Measurements from ENCODE around the gene DSCAM. TPM values are rescaled to one million over a fixed set of nuclear protein-coding genes. Genes with fewer than 3 reads are reported as not detected.
"Not testable (repeated sequence)": the region's sequence is repeated elsewhere in the genome, so short reads cannot be mapped to it uniquely, and the experiment has no call there.

The DSCAM gene
- total RNA-seq, 1 donor: not detected

- no peak for DNase-seq (ENCODE audit: low read depth)
- no peak overlapping the region for H3K4me3 ChIP-seq (ENCODE audit: low read depth, low read length)
- TF ChIP-seq CTCF (IDR thresholded peaks at IDR 0.05; ENCODE audit: insufficient read depth, low read length): no peak
Observed at GRCh38 chr21:40278345-40278744, 568.6 kb downstream of the DSCAM start.

GRCh38 chr21:40276001-40276400, 571.0 kb downstream of the DSCAM start:
- H3K4me3 ChIP-seq (ENCODE audit: low read depth, low read length): no peak overlapping the region
- no peak for DNase-seq (ENCODE audit: low read depth)
- no peak for TF ChIP-seq CTCF (IDR thresholded peaks at IDR 0.05; ENCODE audit: insufficient read depth, low read length)

- DNase-seq (ENCODE audit: low read depth): no peak
- no peak overlapping the region for H3K4me3 ChIP-seq (ENCODE audit: low read depth, low read length)
- no peak for TF ChIP-seq CTCF (IDR thresholded peaks at IDR 0.05; ENCODE audit: insufficient read depth, low read length)
Observed at GRCh38 chr21:40272037-40272436, 574.9 kb downstream of the DSCAM start.

- TF ChIP-seq CTCF (IDR thresholded peaks at IDR 0.05; ENCODE audit: insufficient read depth, low read length): no peak
- no peak for DNase-seq (ENCODE audit: low read depth)
- no peak overlapping the region for H3K4me3 ChIP-seq (ENCODE audit: low read depth, low read length)
Observed at GRCh38 chr21:40271164-40271563, 575.8 kb downstream of the DSCAM start.

GRCh38 chr21:40270047-40270446, 576.9 kb downstream of the DSCAM start:
- H3K4me3 ChIP-seq (ENCODE audit: low read depth, low read length): no peak overlapping the region
- no peak for TF ChIP-seq CTCF (IDR thresholded peaks at IDR 0.05; ENCODE audit: insufficient read depth, low read length)
- no peak for DNase-seq (ENCODE audit: low read depth)

- TF ChIP-seq CTCF (IDR thresholded peaks at IDR 0.05; ENCODE audit: insufficient read depth, low read length): no peak
- DNase-seq (ENCODE audit: low read depth): no peak
Observed at GRCh38 chr21:40269239-40269638, 577.7 kb downstream of the DSCAM start.

GRCh38 chr21:40258456-40258855, 588.5 kb downstream of the DSCAM start:
- not testable (repeated sequence) for H3K4me3 ChIP-seq (ENCODE audit: low read depth, low read length); DNase-seq (ENCODE audit: low read depth)

More at GRCh38 chr21:40269239-40269638, 577.7 kb downstream of the DSCAM start:
- H3K4me3 ChIP-seq (ENCODE audit: low read depth, low read length): no peak overlapping the region
